COLO829 (cell line): ENCODE results near the gene EPB41L1.

Experiments
- DNase-seq: peaks from one replicate; pipeline ENCODE4 v3.0.0; 2012; ENCODE audit warnings: low spot score

EPB41L1 gene

GRCh38 chr20:36154700-36155628, at the start of gene EPB41L1:
TSS of gene EPB41L1 (plus strand) at chr20:36154740. CDS start at chr20:36173778, 19,038 bp downstream.
- DNase-seq, result no peak

DNA sequence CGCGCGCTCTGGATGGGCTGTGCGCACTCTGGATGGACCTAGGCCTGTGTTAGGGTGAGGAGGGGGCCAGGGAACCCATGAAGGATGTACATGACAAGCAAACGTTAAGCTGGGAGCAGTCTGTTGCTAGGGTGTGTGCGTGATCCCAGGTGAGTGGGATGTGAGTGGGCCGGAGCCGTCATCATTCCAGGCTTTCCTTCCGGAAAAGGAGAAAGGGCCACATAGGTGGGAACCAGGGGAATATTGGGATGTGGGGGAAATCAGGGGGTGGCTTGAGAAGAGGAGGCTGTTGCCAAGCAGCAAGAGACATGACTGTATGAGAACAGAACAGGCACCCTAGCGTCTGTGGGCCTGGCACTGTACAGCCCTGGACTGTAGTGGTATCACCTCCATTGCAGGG, 49.7 kb upstream of the EPB41L1 start:
- DNase-seq, result no peak

DNA sequence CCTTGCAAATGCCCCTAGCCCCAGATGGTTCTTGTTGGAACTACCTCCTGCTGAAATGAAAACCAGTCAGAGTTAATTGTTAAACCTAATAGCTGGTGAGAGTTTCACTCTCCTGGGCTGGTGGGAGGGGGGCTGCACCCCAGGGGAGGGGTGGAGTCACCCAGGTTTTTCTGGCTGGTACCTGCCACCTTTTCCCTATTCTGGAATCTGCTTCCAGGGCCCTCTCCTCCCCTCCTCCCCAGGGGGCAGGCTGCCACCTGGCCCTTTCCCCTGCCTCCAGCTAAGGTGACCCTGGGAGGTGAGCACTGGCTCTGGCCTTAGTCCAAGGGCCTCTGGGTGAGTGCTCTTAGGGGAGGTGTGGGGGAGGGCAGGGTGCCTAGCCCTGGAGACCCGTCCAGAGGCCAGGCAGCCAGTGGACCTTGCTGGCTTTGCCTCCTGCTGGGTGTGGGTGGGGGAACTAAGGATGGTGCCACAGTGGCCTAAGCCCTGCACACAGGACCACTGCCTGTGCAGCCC, 48.8 kb upstream of the EPB41L1 start:
- DNase-seq, result no peak

DNA sequence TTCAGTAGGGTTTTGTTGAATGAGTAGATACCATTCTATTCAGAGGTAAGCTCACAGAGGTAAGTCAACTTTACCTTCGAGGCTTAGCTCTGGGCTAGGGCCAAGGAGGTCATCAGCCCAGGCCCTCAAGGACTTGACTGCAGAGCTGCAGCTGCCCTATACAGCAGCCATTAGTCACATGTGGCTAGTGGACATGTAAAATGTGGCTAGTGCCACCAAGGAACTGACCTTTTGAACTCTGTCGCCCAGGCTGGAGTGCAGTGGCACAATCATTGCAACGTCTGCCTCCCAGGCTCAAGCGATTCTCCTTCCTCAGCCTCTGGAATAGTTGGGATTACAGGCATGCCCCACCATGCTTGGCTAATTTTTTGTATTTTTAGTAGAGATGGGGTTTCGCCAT, 47.9 kb upstream of the EPB41L1 start:
- no peak for DNase-seq

DNA sequence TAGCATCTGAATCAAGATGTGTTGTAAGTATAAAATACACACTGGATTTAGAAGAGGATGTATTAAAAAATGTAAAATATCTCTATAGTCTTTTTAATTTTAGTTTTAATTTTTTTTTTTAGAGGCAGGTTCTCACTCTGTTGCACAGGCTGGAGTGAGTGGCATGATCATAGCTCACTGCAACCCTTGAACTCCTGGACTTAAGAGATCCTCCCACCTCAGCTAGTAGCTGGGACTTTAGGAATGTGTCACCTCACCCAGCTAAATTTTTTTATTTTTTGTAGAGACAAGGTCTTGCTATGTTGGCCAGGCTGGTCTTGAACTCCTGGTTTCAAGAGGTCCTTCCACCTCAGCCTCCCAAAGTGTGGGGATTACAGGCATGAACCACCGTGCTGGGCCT, 46.7 kb upstream of the EPB41L1 start:
- DNase-seq, result no peak

- no peak for DNase-seq
Observed at GRCh38 chr20:36109251-36109947, 45.1 kb upstream of the EPB41L1 start.

- no peak for DNase-seq
Observed at GRCh38 chr20:36110994-36111393, 43.5 kb upstream of the EPB41L1 start.

DNA sequence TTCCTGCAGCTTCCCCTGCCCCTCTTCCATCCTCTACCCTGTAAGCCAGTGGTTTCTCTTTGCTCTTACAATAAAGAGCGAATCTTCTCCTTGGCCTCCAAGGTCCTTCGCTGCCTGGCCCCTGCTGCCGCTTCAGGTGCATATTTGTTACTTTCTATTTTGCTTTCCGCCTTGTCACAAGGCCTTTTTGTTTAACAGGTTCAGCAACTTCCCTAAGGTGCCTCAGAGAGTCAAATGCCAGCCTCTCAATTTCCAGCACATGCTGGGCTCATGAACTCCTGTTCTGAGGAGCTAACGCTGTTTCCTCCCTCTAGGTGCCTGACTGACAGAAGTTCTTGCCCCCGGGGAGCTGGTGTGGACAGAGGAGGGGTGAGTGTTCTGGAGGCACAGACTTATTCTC, 42.4 kb upstream of the EPB41L1 start:
- DNase-seq, result no peak

GRCh38 chr20:36113036-36113435, 41.5 kb upstream of the EPB41L1 start:
- DNase-seq, result no peak

DNA sequence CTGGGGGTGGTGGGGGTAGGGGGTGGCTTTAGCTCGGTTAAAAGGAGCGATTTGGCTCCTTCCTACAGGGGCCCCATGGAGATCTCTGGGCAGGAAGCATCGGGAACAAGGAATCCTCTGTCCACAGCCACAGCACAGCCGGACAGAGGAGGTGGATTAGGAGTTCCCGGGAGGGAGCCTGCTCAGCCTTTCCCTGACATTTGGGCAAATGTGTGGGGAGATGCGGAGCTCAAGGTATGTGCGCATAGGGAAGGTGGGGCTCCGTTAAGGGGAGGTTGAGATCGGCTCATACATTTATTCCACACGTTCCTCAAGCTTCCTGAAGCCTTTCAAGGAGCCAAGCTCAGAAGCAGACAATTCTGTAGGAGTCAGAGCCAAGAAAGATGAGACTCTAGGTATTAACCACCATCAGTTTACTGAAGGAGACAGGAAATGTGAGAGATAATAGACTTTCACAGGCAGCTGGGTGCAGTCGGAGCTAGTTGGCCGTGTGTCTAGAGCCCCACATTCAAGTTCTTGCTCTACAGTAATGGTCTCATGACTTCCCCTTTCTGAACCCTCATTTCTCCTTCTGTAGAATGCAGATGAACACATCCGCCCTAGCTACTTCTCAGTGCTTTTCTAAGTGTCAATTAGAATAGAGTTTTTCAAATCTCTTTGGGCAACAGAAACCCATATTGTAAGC, 40.8 kb upstream of the EPB41L1 start:
- peak; percentile 96 for DNase-seq

GRCh38 chr20:36114707-36115106, 39.8 kb upstream of the EPB41L1 start:
- no peak for DNase-seq

DNA sequence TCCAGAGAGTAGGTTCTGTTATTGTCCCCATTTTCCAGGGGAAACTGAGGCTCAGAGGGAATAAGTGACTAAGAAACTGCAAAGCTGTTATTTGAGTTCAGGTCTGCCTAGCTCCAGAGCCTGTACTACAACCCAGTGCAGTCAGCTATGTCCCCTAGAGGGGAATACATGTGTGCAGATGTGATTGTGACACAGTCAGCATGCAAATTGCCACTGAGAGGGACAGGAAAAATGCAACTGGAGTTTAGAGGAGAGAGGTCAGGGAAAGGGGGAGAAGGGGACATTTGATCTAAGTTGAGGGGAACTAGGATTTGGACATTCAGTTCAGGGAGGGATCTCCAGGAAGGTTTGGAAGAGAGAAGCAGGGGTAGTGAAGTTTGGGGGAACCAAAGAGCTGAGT, 38.6 kb upstream of the EPB41L1 start:
- DNase-seq, result no peak

- DNase-seq, result no peak
Observed at GRCh38 chr20:36116807-36117441, 37.6 kb upstream of the EPB41L1 start.

DNA sequence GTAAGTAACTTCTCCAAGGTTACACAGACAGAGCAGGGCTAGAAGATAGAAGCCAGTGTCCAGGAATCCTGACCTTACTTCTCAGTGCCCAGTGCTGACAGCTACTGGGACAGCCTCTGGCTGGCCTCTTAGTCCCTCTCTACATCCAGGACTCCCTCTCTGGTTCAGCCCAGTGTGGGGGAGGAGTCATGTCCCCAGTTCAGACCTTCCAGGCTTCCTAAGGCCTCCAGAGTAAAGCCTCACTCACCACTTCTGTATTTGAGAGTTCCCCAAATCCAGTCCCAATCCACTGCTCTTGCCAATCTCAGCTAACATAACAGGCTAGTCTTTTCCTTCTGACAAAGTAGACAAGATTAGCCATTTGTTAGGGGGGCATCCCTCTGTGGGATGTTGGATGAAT, 36.9 kb upstream of the EPB41L1 start:
- no peak for DNase-seq

DNA sequence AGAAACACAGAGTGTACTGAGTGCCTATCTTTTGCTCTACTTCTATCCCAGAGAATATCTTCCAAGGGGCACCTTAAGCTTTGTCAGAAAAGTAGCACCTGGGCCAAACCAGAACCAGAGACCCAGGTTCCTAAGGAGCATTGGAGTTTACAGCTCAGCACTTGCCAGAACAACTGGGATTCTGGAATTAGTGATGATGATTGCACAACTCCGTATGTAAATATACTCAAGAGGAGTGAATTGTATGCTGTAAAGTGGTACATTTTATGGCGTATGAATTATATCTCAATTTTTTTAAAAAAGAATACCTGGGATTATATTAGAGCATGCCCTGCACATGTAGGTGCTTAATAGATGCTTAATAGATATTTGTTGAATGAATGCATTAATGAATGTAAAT, 36.2 kb upstream of the EPB41L1 start:
- no peak for DNase-seq

DNA sequence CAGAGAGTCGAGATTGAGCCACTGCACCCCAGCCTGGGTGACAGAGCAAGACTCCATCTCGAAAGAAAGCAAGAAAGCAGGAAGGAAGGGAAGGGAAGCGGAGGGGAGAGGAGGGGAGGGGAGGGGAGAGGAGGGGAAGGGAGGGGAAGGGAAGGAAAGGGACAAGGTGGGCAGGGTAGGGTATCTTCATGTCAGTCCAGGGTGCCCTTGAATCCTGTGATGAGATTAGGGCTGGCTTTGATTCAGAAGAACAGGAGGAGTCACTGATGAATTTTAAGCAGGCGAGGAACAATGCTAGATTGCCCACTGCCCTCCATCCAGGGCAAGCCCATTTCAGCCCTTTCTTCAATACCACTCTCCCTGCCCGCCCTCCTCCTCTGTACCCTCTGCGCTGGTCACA, 35.0 kb upstream of the EPB41L1 start:
- DNase-seq, result no peak

- no peak for DNase-seq
Observed at GRCh38 chr20:36120241-36120640, 34.3 kb upstream of the EPB41L1 start.

DNA sequence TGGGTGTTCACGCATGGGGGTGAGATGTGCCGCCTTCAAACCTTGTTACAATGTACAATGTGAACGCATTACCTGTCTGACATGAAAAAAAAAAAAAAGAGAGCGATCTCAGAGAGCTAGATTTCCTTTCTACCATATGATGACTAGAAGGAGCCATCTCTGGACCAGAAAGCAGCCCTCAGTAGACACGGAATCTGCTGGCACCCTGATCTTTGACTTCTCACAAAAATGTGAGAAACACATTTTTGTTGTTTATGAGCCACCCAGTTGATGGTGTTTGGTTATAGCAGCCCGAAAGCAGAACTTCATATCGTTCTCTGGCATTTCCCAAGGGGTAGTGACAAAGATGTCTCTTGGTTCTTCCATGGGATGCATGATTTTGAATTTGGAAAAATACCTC, 33.5 kb upstream of the EPB41L1 start:
- DNase-seq, result no peak

DNA sequence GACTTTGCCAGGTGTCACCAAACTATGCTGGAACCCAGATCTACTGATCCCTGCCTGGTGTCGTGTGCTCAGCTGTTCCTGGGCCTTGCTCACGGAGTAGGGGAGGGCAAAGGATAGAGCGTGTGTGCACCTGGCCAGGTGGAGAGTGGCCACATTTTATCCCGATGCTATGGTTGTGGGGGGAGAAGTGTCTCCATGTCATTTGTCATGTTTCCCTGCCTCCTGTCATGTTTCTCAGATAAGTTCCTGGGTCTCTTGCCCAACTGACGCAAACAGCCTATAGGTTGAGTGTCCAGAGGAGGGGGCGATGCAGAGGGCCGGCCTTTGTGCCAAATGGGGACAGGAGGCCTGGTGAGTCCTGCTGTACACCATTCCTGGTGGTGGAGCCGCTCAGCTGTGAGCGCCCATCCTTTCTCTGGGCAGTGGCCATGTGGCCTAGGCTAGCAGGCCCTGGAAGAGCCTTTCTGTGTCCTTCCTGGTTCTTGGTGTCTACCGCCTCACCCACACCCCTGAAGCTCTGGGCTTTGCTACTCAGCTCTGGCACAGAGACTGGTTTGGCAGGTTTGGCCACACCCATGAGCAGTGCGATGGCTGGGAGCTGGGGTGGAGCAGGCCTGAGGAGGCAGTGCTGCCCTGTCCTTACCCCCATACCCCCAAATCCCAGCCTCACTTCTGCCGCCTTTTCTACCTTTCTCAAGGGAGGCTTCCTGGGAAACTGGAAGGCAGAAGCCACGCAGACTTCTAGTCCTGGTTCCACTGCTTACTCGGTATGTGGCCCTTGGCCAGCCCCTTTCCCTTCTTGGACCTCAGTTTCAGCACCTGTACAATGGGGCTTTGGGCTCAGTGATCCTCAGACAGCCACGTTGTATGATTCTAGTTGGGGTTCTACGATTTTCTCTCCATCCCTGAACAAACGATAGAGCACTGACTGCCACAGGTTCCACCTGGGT, 32.3 kb upstream of the EPB41L1 start:
- no peak for DNase-seq

- DNase-seq, result no peak
Observed at GRCh38 chr20:36122931-36123288, 31.6 kb upstream of the EPB41L1 start.

DNA sequence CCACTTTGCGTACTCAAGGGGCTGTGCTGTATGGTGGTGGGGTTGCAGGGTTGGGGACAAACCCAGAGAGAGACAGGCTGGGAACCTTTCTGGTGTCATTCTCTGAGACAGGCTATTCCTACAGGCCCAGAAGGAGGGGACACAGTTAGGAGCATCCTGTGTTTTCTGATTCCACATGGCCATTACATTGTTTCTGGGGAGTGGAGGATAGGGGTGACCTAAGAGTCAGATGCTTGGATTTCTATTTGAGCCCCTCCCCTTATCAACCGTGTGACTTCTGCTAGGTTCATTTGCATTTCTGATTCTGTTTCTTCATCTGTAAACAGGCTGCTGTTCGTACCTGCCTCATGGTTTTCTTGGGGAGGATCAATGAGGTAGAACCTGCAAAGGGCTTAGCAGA, 29.4 kb upstream of the EPB41L1 start:
- no peak for DNase-seq
